HEK293 (cell line): ENCODE data around the gene INPP4B.

ENCODE experiments used
- CTCF ChIA-PET: fragments of 350-600 bp; formaldehyde crosslinking; extraction: SDS; loops from one replicate; lab custom pipeline; 2021; ENCODE audit warnings: antibody characterized with exemption; lab: Yijun Ruan, JAX
- POLR2A ChIA-PET: fragments of 300-600 bp; formaldehyde crosslinking; extraction: SDS; loops from one replicate; lab custom pipeline; 2020; ENCODE audit warnings: antibody characterized with exemption, inconsistent platforms; lab: Yijun Ruan, JAX
- H3K27ac ChIP-seq: fragments of 200-500 bp; sonication (Bioruptor generic); 2 replicates; pipeline ENCODE4 v1.5.1; 2014; ENCODE audit warnings: low read depth, low read length, control low read depth, inconsistent platforms; ENCODE audit errors: extremely low read depth
- H3K36me3 ChIP-seq, 2 experiments: fragments of 200-500 bp in 1 of 2; sonication (Bioruptor generic) in 1 of 2; 1 replicate in 1 of 2; 2 replicates in 1 of 2; pipeline ENCODE4 v1.5.1; 2014 to 2017; ENCODE audit warnings: inconsistent platforms in 2 of 2, low read length in 2 of 2; ENCODE audit not compliant: control insufficient read depth in 2 of 2, insufficient read depth in 1 of 2
- H3K4me1 ChIP-seq: fragments of 200-500 bp; sonication (Bioruptor generic); 2 replicates; pipeline ENCODE4 v1.5.1; 2014; ENCODE audit warnings: mild to moderate bottlenecking, low read length, inconsistent platforms; ENCODE audit not compliant: control insufficient read depth, insufficient read depth
- H3K4me3 ChIP-seq: 2 replicates; pipeline ENCODE4 v1.5.1; 2011; ENCODE audit warnings: low read depth, mild to moderate bottlenecking, control low read depth, low read length, moderate library complexity
- H3K9me3 ChIP-seq: fragments of 200-500 bp; sonication (Bioruptor generic); 2 replicates; pipeline ENCODE4 v1.5.1; 2014; ENCODE audit warnings: low read depth, low read length, inconsistent platforms; ENCODE audit not compliant: control insufficient read depth, insufficient read depth
- CTCF ChIP-seq: fragments of 450-650 bp; formaldehyde crosslinking; IDR thresholded peaks from 2 replicates; pipeline ENCODE4 v1.5.1; 2016; ENCODE audit warnings: missing biosample characterization, missing genetic modification characterization
- HOXA7 ChIP-seq: sonication (generic); formaldehyde crosslinking; IDR thresholded peaks from 2 replicates; pipeline ENCODE4 v1.8.1; 2022; ENCODE audit warnings: missing genetic modification reagents, borderline replicate concordance
- HOXC10 ChIP-seq: sonication (generic); formaldehyde crosslinking; IDR thresholded peaks from 2 replicates; pipeline ENCODE4 v1.8.1; 2023; ENCODE audit warnings: mild to moderate bottlenecking, missing genetic modification reagents
- OSR2 ChIP-seq: fragments of 450-650 bp; formaldehyde crosslinking; IDR thresholded peaks from 2 replicates; pipeline ENCODE4 v1.5.1; 2016; ENCODE audit warnings: missing biosample characterization, missing genetic modification characterization
- PRDM10 ChIP-seq: fragments of 450-650 bp; formaldehyde crosslinking; IDR thresholded peaks from 2 replicates; pipeline ENCODE4 v1.5.1; 2016; ENCODE audit warnings: missing biosample characterization, missing genetic modification characterization
- PRDM2 ChIP-seq: fragments of 450-650 bp; formaldehyde crosslinking; IDR thresholded peaks from 2 replicates; pipeline ENCODE4 v1.5.1; 2016; ENCODE audit warnings: missing biosample characterization, missing genetic modification characterization, borderline replicate concordance
- RBAK ChIP-seq: fragments of 450-650 bp; formaldehyde crosslinking; IDR thresholded peaks from 2 replicates; pipeline ENCODE4 v1.5.1; 2016; ENCODE audit warnings: missing biosample characterization, missing genetic modification characterization
- SP7 ChIP-seq: fragments of 450-650 bp; formaldehyde crosslinking; IDR thresholded peaks from 2 replicates; pipeline ENCODE4 v1.5.1; 2016; ENCODE audit warnings: missing biosample characterization, missing genetic modification characterization
- ZBTB17 ChIP-seq: fragments of 450-650 bp; formaldehyde crosslinking; IDR thresholded peaks from 2 replicates; pipeline ENCODE4 v1.5.1; 2016; ENCODE audit warnings: missing biosample characterization, missing genetic modification characterization
- ZNF155 ChIP-seq: fragments of 450-650 bp; formaldehyde crosslinking; IDR thresholded peaks from 2 replicates; pipeline ENCODE4 v1.5.1; 2016; ENCODE audit warnings: missing biosample characterization, missing genetic modification characterization
- ZNF280C ChIP-seq: fragments of 450-650 bp; formaldehyde crosslinking; IDR thresholded peaks from 2 replicates; pipeline ENCODE4 v1.5.1; 2016; ENCODE audit warnings: missing biosample characterization, missing genetic modification characterization
- ZNF423 ChIP-seq: fragments of 450-650 bp; formaldehyde crosslinking; IDR thresholded peaks from 2 replicates; pipeline ENCODE4 v1.5.1; 2016; ENCODE audit warnings: missing biosample characterization, missing genetic modification characterization
- ZNF518A ChIP-seq: fragments of 450-650 bp; formaldehyde crosslinking; conservative IDR thresholded peaks from 2 replicates; pipeline ENCODE4 v1.5.1; 2016; ENCODE audit warnings: low read depth, missing biosample characterization, missing genetic modification characterization
- ZNF561 ChIP-seq: fragments of 450-650 bp; IDR thresholded peaks from 2 replicates; pipeline ENCODE4 v1.5.1; 2018; ENCODE audit warnings: missing biosample characterization, missing genetic modification characterization, borderline replicate concordance
- ZNF670 ChIP-seq: fragments of 450-650 bp; formaldehyde crosslinking; IDR thresholded peaks from 2 replicates; pipeline ENCODE4 v1.5.1; 2016; ENCODE audit warnings: missing biosample characterization, missing genetic modification characterization, low read depth
- ZNF776 ChIP-seq: fragments of 450-650 bp; formaldehyde crosslinking; IDR thresholded peaks from 2 replicates; pipeline ENCODE4 v1.5.0; 2017; ENCODE audit warnings: missing biosample characterization, missing genetic modification characterization, borderline replicate concordance
- ZSCAN23 ChIP-seq: fragments of 450-650 bp; formaldehyde crosslinking; IDR thresholded peaks from 2 replicates; pipeline ENCODE4 v1.5.1; 2016; ENCODE audit warnings: missing biosample characterization, missing genetic modification characterization
- ZSCAN4 ChIP-seq: fragments of 450-650 bp; formaldehyde crosslinking; IDR thresholded peaks from 2 replicates; pipeline ENCODE4 v1.5.1; 2017; ENCODE audit warnings: missing biosample characterization, missing genetic modification characterization

Gene INPP4B

GRCh38 chr4:142856576-142856975, 10.5 kb upstream of the INPP4B start (continued):
- TF ChIP-seq PRDM2 (no peak), ZNF155 (no peak), ZNF280C (no peak), OSR2 (tag by site-specific recombination) (no peak), HOXC10 (CRISPR knock-in tag) (no peak), ZNF423 (tag by site-specific recombination) (no peak), ZNF776 (no peak), ZSCAN4 (tag by site-specific recombination) (no peak), ZBTB17 (tag by site-specific recombination) (no peak), RBAK (tag by site-specific recombination) (no peak), ZSCAN23 (tag by site-specific recombination) (no peak)

- ChIA-PET POLR2A (no interaction called here), CTCF (interaction anchor here (0.5 to 0.8 kb wide), 2 partner anchors 32 to 491 kb away, joined by 3 to 4 read pairs; no protein-coding TSS in a partner anchor)
- H3K4me1 ChIP-seq, result no peaks in the 10 kb centered on the region
- no peaks in the 10 kb centered on the region for H3K36me3 ChIP-seq
- no peaks in the 10 kb centered on the region for H3K9me3 ChIP-seq
- no peak overlapping the region for H3K4me3 ChIP-seq
- no peak overlapping the region for H3K27ac ChIP-seq
- TF ChIP-seq ZNF670 (tag by site-specific recombination), result no peak
- TF ChIP-seq ZNF518A (tag by site-specific recombination), result no peak
- no peak for TF ChIP-seq CTCF (tag by site-specific recombination)
- TF ChIP-seq ZNF561 (tag by site-specific recombination), result no peak
- TF ChIP-seq HOXA7 (CRISPR knock-in tag), result no peak
- no peak for TF ChIP-seq PRDM10 (tag by site-specific recombination)
- no peak for TF ChIP-seq SP7 (tag by site-specific recombination)
Measured at GRCh38 chr4:142850478-142850877, 4.4 kb upstream of the INPP4B start.
